Bronchial epithelial cell (primary cell): ENCODE data around the gene SCAMP2. TPM values are rescaled to one million over a fixed set of nuclear protein-coding genes. Genes with fewer than 3 reads are reported as not detected.

Experiments
- DNase-seq: peaks from one replicate; pipeline ENCODE4 v3.0.0-alpha.2; 2010; ENCODE audit warnings: low read depth
- FAIRE-seq: peaks from 2 replicates; lab custom pipeline; 2011; peaks lifted over from hg19 to GRCh38; lab: Jason Lieb, UNC
- H3K27me3 ChIP-seq: 2 replicates; pipeline ENCODE4 v1.5.1; 2011; ENCODE audit warnings: low read length; ENCODE audit not compliant: control insufficient read depth, insufficient read depth
- H3K36me3 ChIP-seq: 2 replicates; pipeline ENCODE4 v1.5.1; 2011; ENCODE audit warnings: low read length; ENCODE audit not compliant: control insufficient read depth, insufficient read depth
- H3K4me3 ChIP-seq: 2 replicates; pipeline ENCODE4 v1.5.1; 2011; ENCODE audit warnings: mild to moderate bottlenecking, low read depth, low read length, control low read depth
- CTCF ChIP-seq: IDR thresholded peaks from 2 replicates; pipeline ENCODE4 v1.5.1; 2011; ENCODE audit warnings: mild to moderate bottlenecking, moderate library complexity, low read length, control low read depth, inconsistent platforms; ENCODE audit not compliant: insufficient read depth, severe bottlenecking
- total RNA-seq: library from RNA; depleted of rRNA; stranded (reverse); fragments of >200 nt; gene quantifications from 2 replicates; pipeline ENCODE4 v1.2.1, GENCODE V29; 2014

Gene SCAMP2
- total RNA-seq, 1 donor from 2014 or later = 20.5 TPM

- FAIRE-seq (peak; percentile 77), DNase-seq (no peak)
- H3K4me3 ChIP-seq = no peak overlapping the region
- H3K27me3 ChIP-seq = no peaks in the 10 kb centered on the region
- TF ChIP-seq CTCF = no peak
- peaks cover 34% of the 10 kb centered on the region for H3K36me3 ChIP-seq
These were observed 74.5 kb downstream of the SCAMP2 start for GRCh38 chr15:74798388-74799254.

GRCh38 chr15:74795966-74796625, 77.1 kb downstream of the SCAMP2 start:
- FAIRE-seq (no peak), DNase-seq (peak; percentile 50)
- H3K27me3 ChIP-seq = no peaks in the 10 kb centered on the region
- no peak overlapping the region for H3K4me3 ChIP-seq
- no peak for TF ChIP-seq CTCF
- H3K36me3 ChIP-seq = peaks cover 18% of the 10 kb centered on the region

- Histone ChIP-seq H3K36me3 (peaks cover 10% of the 10 kb centered on the region), H3K27me3 (no peaks in the 10 kb centered on the region), H3K4me3 (no peak overlapping the region)
- no peak for TF ChIP-seq CTCF
- no peak for FAIRE-seq
- no peak for DNase-seq
These were observed 78.2 kb downstream of the SCAMP2 start for GRCh38 chr15:74794970-74795349.

GRCh38 chr15:74794248-74794969, 78.8 kb downstream of the SCAMP2 start:
- peaks cover 10% of the 10 kb centered on the region for H3K36me3 ChIP-seq
- DNase-seq (peak; percentile 47), FAIRE-seq (no peak)
- no peaks in the 10 kb centered on the region for H3K27me3 ChIP-seq
- H3K4me3 ChIP-seq = no peak overlapping the region
- TF ChIP-seq CTCF = no peak

Other genes starting within 250 kb of the SCAMP2 start
- gene EDC3, start 177.3 kb downstream of the SCAMP2 start, total RNA-seq = 6.1 and 8.6 TPM in 2 replicates
- 0.26 TPM in 2 replicates for gene CYP1A1, start 147.8 kb downstream of the SCAMP2 start, total RNA-seq
- not detected in 2 replicates for gene CYP1A2, start 124.5 kb downstream of the SCAMP2 start, total RNA-seq
- 28.9 and 29.2 TPM in 2 replicates for gene CSK, start 91.3 kb downstream of the SCAMP2 start, total RNA-seq
- under 0.01 TPM in 1 of 2 replicates, not detected in the other for gene LMAN1L, start 60.5 kb downstream of the SCAMP2 start, total RNA-seq
- not detected in 2 replicates for gene CPLX3, start 46.7 kb downstream of the SCAMP2 start, total RNA-seq
- gene ULK3, start 30.2 kb downstream of the SCAMP2 start, total RNA-seq = 17.4 and 23.6 TPM in 2 replicates
- 25.0 and 35.0 TPM in 2 replicates for gene MPI, start 16.7 kb upstream of the SCAMP2 start, total RNA-seq
- 67.3 and 72.4 TPM in 2 replicates for gene FAM219B, start 33.5 kb upstream of the SCAMP2 start, total RNA-seq
- gene COX5A, start 64.7 kb upstream of the SCAMP2 start, total RNA-seq = 55.3 and 66.6 TPM in 2 replicates
- gene RPP25, start 83.4 kb upstream of the SCAMP2 start, total RNA-seq = 3.3 and 8.7 TPM in 2 replicates
- 0.13 and 1.3 TPM in 2 replicates for gene SCAMP5, start 122.2 kb upstream of the SCAMP2 start, total RNA-seq
- 13.2 and 14.8 TPM in 2 replicates for gene PPCDC, start 150.2 kb upstream of the SCAMP2 start, total RNA-seq